Activated T-helper 1 cell treated with anti-CD3 and anti-CD28 coated beads, Interleukin-2, amount 50 U/mL, for 16 hours (primary cell): Measurements from ENCODE around the gene COQ5.
"Not testable (repeated sequence)": the region's sequence is repeated elsewhere in the genome, so short reads cannot be mapped to it uniquely, and the experiment has no call there.

Source experiments
- DNase-seq, 2 donors: peaks; one replicate each; pipeline ENCODE4 v3.0.0-alpha.2; 2020; ENCODE audit warnings: low read depth in 1 of 2, low spot score in 1 of 2

COQ5 gene

GRCh38 chr12:120529641-120530417 lies 871 bp upstream of the COQ5 start:
- DNase-seq: no peak

GRCh38 chr12:120522568-120522967 lies 6.4 kb downstream of the COQ5 start:
- no peak for DNase-seq

GRCh38 chr12:120519324-120519723 lies 9.6 kb downstream of the COQ5 start:
- DNase-seq: not testable (repeated sequence)

- no peak for DNase-seq
Measured at GRCh38 chr12:120515496-120515895, 13.5 kb downstream of the COQ5 start.

- DNase-seq: no peak
Measured at GRCh38 chr12:120514002-120514401, 15.0 kb downstream of the COQ5 start.

- no peak for DNase-seq
Measured at GRCh38 chr12:120508537-120508936, 20.4 kb downstream of the COQ5 start.

GRCh38 chr12:120504587-120504986 lies 24.4 kb downstream of the COQ5 start:
- no peak for DNase-seq

- DNase-seq: no peak
Measured at GRCh38 chr12:120500581-120500980, 28.4 kb downstream of the COQ5 start.

- DNase-seq: no peak
Measured at GRCh38 chr12:120498870-120499515, 30.0 kb downstream of the COQ5 start.

GRCh38 chr12:120497524-120498150 lies 31.3 kb downstream of the COQ5 start:
- no peak for DNase-seq

GRCh38 chr12:120496413-120497340 lies 32.3 kb downstream of the COQ5 start:
- peak; percentile 6 to 36 for DNase-seq

- peak; percentile 97 for DNase-seq
Measured at GRCh38 chr12:120495731-120496412, 33.1 kb downstream of the COQ5 start, which contains the start of gene DYNLL1. DYNLL1 (plus strand) TSS chr12:120496113; CDS start chr12:120496422, 309 bp downstream.

GRCh38 chr12:120495186-120495730 lies 33.7 kb downstream of the COQ5 start:
- DNase-seq: no peak

GRCh38 chr12:120490833-120491512 lies 38.0 kb downstream of the COQ5 start:
- no peak for DNase-seq

GRCh38 chr12:120490325-120490724 lies 38.6 kb downstream of the COQ5 start:
- no peak for DNase-seq

GRCh38 chr12:120489018-120489417 lies 39.9 kb downstream of the COQ5 start:
- no peak for DNase-seq

- no peak for DNase-seq
Measured at GRCh38 chr12:120488057-120488640, 40.8 kb downstream of the COQ5 start.

GRCh38 chr12:120487552-120487951 lies 41.4 kb downstream of the COQ5 start:
- not testable (repeated sequence) for DNase-seq
